GM10248 (cell line): ENCODE measurements around the gene SH3YL1.

Experiments
- CTCF ChIA-PET: fragments of 300-600 bp; sonication (Branson Sonifier 250); formaldehyde crosslinking; extraction: SDS; loops from one replicate; lab custom pipeline; 2021; ENCODE audit warnings: antibody characterized with exemption; lab: Yijun Ruan, JAX
- POLR2A ChIA-PET: fragments of 350-650 bp; sonication (Branson Sonifier 250); formaldehyde crosslinking; extraction: SDS; loops from one replicate; lab custom pipeline; 2020; ENCODE audit warnings: antibody characterized with exemption; lab: Yijun Ruan, JAX
- DNase-seq: peaks from one replicate; pipeline ENCODE4 v3.0.0; 2012; ENCODE audit errors: extremely low spot score
- TF ChIP-seq, protein P1 (sequence below): IDR thresholded peaks from 2 replicates; pipeline ENCODE4 v1.5.1; 2012; ENCODE audit warnings: mild to moderate bottlenecking, low read depth; ENCODE audit errors: extremely low read depth, missing control alignments, control extremely low read depth

Gene SH3YL1

DNA sequence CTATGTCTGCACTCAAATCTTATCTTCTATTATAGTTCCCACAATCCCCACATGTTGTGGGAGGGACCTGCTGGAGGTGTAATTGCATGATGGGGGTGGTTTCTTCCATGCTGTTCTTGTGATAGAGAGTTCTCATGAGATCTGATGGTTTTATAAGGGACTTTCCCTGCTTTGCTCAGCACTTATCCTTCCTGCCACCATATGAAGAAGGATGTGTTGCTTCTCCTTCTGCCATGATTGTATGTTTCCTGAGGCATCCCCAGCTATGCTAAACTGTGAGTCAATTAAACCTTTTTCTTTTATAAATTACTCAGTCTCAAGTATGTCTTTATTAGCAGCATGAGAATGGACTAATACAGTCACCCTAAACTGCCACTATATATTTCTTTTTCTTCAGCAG lies 79.1 kb downstream of the SH3YL1 start:
- ChIA-PET POLR2A (no interaction called here), CTCF (interaction anchor here (0.8 kb wide), 1 partner anchor 408 kb away, joined by 3 read pairs; no protein-coding TSS in a partner anchor)
- TF ChIP-seq, protein P1, sequence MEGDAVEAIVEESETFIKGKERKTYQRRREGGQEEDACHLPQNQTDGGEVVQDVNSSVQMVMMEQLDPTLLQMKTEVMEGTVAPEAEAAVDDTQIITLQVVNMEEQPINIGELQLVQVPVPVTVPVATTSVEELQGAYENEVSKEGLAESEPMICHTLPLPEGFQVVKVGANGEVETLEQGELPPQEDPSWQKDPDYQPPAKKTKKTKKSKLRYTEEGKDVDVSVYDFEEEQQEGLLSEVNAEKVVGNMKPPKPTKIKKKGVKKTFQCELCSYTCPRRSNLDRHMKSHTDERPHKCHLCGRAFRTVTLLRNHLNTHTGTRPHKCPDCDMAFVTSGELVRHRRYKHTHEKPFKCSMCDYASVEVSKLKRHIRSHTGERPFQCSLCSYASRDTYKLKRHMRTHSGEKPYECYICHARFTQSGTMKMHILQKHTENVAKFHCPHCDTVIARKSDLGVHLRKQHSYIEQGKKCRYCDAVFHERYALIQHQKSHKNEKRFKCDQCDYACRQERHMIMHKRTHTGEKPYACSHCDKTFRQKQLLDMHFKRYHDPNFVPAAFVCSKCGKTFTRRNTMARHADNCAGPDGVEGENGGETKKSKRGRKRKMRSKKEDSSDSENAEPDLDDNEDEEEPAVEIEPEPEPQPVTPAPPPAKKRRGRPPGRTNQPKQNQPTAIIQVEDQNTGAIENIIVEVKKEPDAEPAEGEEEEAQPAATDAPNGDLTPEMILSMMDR: no peak
- DNase-seq: no peak

DNA sequence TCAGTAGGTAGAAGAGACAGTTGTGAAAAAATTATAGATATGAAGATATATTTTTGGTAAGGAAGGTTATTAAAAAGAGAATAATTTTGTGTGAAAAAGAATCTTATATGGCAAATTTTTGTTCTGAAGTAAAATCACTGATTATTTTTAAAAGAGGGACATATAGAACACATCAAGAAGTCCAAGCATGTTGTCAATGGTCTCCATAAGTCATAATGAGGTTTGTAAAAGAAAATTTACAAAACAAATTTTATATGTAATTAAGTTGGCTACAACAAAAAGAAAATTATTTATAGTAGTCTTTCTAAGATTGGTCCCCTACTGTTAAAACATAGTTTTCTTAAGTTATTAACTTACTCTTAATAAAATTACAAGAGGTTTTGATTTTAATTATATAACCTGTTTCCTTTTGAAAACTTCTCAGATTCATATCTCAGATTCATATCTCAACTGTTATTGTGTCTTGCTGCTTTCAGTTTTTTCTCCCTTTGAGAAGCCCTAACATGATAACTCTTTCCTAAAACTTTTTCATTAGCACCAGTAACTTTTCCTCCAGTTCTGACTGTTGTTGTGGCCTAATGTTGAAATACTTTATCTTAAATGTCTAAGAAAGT lies 81.2 kb downstream of the SH3YL1 start:
- TF ChIP-seq, protein P1: no peak
- ChIA-PET CTCF (no interaction called here), POLR2A (no interaction called here)
- DNase-seq: no peak

DNA sequence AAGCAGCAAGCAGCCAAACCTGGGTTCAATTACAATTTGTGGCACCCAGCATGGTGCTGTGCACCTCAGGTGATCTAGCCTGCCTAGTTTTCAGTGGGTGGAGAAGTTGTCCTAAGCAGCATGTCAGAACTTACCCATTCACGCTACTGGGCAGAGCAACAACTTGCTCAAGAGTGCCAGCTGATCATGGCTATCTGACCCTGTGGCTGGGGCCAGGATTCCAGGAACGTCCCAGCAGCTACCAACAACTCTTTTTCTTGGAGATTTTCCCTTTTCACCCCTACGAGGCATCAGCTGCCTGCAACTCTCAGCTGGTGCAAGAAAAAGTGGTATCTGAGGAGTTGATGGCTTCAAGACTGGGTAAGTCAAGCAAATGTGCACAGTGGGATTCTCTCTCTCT lies 83.5 kb downstream of the SH3YL1 start:
- POLR2A ChIA-PET: no interaction called here
- CTCF ChIA-PET: no interaction called here
- TF ChIP-seq, protein P1: no peak
- DNase-seq: no peak

DNA sequence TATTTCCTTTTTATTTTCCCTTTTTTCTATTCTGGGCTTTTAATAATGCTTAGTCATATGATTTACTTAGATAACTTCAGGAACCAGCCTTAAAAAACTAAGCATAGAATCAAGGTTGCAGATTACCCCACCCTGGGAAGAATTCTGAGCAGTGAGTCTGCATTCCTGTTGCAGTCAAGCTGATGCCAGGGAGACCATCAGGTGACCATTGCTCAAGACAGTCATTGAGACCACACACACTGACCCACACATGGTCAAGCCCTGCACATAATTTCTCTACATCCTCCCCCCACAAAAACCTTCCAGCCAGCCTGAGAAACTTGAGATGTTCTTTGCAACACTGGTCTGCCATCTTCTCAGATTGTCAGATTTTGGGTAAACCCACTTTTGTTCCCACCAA lies 83.9 kb downstream of the SH3YL1 start:
- no peak for DNase-seq
- TF ChIP-seq, protein P1: no peak
- CTCF ChIA-PET: no interaction called here
- POLR2A ChIA-PET: no interaction called here

DNA sequence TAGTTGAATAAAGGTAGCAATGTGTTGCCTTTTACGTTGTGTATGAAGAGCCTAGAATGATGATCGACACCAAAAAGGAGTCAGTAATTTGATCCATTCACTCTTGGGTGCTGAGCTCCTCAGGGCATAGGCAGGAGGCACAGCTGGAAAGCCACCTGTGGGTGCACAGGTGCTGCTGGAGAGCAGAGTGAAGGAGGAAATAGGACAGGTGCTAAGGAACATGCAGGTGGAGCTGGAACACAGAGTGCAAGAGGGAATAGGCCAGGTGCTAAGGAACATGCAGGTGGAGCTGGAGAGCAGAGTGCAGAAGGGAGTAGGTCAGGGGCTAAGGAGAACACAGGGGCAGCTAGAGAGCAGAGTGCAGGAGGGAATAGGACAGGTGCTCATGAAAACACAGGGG lies 86.1 kb downstream of the SH3YL1 start:
- ChIA-PET POLR2A (no interaction called here), CTCF (no interaction called here)
- TF ChIP-seq, protein P1: no peak
- no peak for DNase-seq

DNA sequence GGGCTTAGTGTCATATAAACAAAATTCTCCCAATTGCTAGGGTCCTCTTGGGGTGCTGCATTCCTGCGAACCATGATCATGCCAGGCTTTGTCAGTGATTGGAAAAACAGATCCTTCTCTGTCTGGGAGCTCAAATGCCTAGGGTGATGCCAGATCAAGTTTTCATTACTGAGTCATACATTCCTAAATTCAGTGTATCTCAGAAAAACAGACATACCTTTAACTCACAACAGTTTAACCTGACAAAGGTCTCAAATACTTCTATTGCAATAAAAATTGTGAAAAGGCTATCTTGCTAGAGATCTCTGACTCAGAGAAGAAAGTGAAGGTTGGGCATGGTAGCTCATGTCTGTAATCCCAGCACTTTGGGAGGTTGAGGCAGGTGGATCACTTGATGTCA lies 86.9 kb downstream of the SH3YL1 start:
- ChIA-PET CTCF (no interaction called here), POLR2A (no interaction called here)
- TF ChIP-seq, protein P1: no peak
- DNase-seq: no peak
